Measurements from ENCODE around the gene ITPR1. TPM values are rescaled to one million over a fixed set of nuclear protein-coding genes. Genes with fewer than 3 reads are reported as not detected.

The ITPR1 gene
- total RNA-seq, 1 donor from 2014 or later: 90.5 TPM

DNA sequence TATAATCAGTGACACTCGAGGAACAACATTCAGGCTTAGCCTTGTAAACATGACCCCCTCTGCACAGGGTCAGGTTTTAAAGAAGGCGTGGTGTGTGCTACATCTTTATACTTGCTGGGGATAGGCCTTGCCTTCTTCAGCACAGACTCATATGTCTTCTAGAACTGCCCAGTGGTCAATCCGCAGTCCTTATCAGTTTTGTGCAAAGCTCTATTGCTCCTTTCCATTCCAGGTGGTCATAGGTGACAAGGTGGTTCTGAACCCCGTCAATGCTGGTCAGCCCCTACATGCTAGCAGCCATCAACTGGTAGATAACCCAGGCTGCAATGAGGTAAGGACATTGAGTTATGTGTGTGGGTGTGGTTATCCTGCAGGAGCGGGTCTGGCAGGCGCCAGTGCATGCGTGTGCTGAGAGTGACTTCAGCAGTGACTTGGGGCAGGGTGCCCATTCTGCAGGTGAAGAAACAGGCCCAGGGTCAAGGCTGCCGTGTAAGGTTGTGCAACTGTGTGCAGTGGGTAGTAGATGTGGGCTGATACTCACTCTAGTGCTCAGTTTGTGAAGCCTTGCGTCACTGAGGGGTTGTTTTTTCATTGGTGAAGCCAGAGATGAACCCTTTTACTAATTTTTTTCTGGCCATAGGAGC, 150.9 kb downstream of the ITPR1 start:
- DNase-seq (ENCODE audit: low spot score): no peak

DNA sequence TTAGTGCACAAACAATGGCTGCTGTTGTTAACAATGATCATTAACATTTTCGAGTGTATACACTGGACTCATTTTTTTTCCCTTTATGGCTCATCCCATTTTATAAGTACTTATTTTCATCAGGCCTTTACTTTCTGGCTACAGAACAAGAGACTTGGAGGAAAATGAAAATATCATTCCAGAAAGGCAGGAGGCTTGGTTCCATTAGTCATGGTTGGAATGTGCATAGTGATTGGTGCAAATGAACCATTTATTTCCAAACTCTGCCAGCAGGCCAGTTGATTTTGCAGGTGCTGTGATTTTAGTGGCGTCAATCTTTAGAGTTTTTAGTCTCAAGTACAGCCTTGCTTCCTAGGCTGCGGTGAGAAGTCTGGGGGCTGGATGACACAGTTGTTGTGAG, 151.8 kb downstream of the ITPR1 start:
- DNase-seq (ENCODE audit: low spot score): no peak

DNA sequence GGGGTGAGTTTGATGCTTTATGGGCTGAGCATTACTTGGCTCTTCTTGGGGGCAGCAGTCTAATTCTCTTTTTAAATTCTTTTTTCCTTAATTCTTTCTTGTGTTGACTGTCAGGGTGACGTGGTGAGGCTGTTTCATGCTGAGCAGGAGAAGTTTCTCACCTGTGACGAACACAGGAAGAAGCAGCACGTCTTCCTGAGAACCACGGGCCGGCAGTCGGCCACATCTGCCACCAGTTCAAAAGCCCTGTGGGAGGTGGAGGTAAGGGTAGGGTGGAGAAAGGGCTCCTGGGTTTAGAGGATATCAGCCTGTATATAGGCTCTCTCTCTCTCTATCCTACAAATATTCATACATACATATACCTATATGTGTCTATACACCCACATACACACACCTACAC, 152.3 kb downstream of the ITPR1 start:
- no peak for DNase-seq (ENCODE audit: low spot score)

DNA sequence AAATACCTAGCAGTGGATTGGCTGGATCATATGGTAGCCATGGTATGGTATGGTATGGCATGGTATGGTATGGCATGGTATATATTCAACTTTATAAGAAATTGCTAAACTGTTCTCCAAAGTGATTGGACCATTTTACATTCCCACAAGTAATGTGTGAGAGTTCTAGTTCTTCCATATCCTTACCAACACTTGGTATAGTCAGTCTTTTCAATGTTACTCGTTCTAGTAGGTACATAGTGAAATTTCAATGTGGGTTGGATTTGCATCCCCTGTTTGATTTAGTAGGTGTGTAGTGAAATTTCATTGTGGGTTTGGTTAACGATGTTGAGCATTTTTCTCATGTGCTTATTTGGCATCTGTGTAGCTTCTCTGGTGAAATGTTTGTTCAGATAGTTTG, 154.3 kb downstream of the ITPR1 start:
- no peak for DNase-seq (ENCODE audit: low spot score)

DNA sequence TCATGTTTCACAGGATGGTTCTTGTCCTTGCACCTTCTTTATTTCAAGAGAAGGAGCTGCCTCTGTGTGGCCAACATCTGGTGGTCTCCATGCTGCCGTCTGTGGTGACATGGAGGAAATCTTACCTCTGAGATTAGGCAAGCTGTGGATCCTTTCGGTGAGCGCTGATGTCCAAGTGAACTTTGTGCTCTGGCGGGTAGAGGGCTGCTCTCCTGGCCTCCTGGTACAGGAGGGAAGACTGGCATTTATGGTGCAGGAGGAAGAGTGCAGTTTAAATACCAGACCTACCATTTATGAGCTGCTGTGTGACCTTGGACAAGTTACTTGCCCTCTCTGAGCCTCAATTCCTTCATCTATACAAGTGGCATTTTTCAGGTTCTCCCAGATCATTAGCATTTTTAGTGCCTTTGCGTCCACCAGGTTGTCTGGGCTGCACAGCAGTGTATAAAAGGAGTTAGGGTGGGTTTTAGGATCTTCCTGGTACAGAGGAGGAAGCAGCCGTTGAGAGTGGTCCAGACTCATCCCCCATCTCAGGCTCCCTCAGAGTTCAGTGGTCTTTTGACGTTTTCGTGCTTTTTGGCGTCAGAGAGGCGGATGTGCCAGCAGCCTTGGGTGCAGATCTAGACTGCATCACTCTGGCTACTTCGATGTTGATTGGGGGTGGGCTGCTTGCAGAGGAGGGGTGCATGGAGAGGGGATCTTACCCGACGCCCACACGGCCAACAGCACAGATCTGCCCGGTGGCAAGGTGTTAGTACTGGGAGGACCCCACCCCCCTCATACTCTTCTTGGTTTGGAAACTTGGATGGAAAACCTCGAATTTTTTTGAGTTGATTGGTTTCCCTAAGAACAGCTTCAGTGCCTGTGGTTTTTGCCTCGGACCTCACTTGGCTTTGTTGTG, 162.2 kb downstream of the ITPR1 start:
- DNase-seq (ENCODE audit: low spot score): no peak

DNA sequence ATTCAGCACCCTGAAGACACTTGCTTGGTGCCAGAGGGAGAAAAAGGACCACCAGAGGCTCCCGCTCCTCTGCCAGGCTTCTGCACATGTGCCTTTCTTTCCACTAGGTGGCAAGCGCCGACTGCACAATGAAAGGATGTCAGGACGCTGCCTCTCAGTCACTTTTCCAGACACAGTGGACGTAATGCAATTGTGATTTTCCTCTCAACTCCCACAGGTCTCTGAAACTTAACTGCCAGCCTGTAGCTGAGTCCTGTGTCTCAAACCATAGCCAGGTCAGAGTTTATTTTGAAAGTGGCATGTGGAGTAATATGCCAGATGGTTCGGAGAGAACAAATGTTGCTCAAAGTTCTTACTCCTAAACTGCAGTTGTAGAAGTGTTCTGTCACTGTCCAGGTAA, 162.9 kb downstream of the ITPR1 start:
- peak; percentile 44 for DNase-seq (ENCODE audit: low spot score)

DNA sequence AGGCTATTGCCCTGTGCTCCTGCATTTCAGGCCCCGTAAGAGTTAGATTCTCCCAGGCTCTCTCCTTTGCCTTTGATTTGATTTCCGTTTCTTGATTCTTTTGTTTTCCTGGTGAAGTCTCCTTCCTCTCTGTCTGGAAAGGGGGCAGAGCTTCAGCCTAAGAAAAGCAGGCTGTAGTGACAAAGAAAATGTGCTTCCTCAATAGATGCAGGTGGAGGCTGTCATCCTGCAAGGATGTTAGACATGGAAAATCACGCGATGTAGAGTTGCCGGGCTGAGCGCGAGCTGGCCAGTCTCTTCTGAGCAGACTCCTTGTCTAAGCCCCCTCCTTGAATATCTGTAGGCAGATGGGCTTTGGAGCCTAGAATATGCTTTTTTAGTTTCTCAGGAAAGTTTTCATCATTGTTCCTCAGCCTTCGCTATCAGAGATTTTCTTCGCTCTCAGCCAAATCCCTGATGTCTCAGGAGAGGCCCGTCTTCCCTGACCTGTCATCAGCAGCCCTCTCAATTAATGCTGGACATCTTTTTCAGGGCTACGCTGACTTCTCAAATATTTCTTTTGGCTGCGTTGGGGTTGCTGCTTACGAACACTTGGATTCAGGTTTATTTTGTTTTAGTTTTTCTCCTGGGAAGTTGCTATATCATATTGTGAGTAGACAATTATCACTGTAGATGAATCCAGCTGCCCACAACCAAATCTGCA, 163.6 kb downstream of the ITPR1 start:
- DNase-seq (ENCODE audit: low spot score): no peak

DNA sequence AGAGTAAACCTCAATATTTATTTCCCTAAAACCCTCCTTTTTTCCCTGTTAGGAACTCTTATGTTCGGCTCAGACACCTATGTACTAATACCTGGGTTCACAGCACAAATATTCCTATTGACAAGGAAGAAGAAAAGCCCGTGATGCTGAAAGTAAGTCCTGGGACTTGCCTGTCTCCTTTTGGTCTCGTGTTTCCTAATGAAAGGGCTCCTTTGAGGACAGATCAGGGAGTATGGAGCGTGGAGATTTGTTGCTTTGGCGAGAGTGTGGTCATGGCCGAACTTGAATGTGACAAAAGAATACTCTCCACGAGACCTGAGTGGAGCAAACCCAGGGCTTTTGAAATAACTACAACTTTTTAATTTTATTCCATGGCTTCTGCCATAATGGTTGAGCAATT, 167.8 kb downstream of the ITPR1 start:
- no peak for DNase-seq (ENCODE audit: low spot score)

DNA sequence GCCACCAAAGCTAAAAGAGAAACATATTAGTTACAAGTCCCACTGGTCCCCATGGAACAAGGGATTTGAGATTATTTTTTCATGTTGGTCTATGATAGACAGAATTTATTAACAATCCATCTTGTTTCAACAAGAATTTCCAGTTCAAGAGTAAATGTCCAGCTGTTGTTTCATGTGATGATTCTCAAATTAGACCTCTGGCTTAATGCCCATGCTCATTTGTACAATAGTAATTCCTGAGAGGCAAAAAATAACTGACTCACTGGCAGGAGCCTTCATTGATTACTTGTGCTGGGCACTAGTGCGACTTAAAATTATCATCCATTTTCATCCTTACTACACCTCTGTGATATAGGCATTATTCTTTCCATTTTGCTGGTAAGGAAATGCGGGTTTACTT, 171.3 kb downstream of the ITPR1 start:
- no peak for DNase-seq (ENCODE audit: low spot score)

DNA sequence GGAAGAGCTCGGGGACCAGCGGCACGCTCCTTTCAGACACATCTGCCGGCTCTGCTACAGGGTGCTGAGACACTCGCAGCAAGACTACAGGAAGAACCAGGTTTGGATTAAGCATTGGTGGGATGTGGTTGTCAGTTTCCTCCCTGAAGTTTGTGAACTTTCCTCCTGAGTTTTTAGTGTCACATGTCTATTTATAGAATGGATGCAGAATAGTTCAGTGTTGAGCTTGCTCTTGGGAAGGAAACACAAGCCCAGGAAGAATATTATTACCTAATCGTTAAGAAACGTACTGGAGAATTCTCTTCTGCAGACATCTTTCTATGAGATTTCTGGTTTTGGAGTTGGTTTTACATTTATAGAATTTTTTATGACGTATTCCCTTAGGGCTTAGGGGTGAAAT, 172.0 kb downstream of the ITPR1 start:
- DNase-seq (ENCODE audit: low spot score): no peak

DNA sequence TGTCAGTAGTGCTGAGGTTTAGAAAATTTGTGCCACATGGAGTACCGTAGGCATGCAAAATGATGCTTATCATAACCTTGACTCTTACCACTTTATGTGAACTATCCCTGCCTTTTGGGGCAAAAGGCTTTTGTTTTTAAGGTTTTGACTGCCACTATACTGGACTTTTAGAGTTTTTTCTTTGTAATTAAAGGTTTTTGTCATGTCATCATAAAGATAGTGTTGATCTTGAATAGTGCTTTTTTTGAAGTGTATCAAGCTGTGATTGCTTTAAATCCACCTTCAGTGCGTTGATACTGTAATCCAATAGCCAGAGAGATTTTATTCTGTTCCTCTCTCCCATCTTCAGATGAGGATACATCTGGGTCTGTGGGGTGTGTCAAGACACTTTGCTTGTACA, 172.9 kb downstream of the ITPR1 start:
- no peak for DNase-seq (ENCODE audit: low spot score)

DNA sequence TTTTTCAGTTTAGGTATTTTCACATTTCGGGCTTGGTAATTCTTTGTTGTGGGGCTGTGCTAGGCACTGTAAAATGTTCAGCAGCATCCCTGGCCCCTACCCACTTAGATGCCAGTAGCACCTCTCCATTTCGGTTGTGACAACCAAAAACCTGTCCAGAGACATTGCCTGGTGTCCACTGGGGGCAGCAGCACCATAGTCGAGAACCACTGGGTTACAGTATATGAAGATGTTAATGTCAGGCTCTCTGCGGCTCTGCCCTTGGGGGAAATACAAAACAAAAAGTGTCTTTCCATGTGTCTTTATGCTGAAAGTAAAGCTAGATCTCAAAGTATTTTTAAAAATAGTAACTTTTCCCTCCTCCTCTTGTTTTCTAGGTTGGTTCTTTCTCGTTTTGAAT, 177.2 kb downstream of the ITPR1 start:
- DNase-seq (ENCODE audit: low spot score): no peak

DNA sequence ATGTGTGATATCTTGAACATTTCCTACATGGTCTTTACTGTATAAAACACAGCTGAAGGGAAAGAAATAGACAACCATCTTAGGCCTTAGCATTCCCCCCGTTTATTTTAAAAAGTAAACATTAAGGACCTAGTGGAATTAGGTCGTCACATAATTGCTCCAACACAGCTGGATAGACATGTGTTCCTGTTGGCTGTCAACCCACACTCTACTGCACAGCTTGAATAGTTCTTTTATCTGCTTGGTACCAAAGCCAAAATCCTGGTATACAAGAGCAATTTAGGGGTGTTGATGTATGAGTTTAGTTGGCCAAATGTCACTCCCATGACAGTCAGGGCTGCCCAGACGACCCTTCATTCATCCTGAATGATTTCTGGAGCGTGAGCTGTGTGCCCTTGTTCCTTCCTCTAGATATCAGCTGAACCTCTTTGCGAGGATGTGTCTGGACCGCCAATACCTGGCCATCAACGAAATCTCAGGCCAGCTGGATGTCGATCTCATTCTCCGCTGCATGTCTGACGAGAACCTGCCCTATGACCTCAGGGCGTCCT, 179.7 kb downstream of the ITPR1 start:
- no peak for DNase-seq (ENCODE audit: low spot score)

DNA sequence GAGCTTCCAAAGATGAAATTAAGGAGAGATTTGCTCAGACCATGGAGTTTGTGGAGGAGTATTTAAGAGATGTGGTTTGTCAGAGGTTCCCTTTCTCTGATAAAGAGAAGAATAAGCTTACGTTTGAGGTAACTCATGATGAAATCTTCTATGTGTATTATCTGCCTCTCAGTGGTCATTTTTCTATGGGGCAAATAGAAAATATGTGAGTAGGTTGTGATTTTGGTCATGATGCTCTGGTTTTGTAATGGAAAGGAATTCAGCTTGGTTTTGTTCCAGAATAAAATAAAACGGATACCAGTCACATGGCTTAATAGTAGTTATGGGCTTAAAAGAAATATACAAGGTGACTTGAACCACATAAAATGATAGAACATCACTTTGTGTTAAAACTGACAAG, 181.1 kb downstream of the ITPR1 start:
- DNase-seq (ENCODE audit: low spot score): no peak

DNA sequence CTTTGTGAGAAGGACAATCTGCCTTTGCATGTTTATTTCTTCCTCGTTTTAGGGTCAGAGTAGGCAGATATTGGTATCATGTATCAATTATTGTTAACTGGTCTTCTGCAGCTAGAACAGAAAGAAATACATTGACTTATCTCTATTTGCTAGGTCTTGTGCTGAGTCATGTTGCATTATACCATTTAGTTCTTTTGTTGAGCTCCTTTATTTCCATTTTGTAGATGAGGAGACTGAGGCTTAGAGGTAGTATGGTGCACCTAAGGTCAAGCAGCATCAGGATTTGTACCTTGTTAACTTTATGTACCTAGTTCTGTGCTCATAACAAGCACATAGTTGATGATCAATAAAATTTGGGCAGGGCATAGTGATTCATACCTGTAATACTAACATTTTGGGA, 182.6 kb downstream of the ITPR1 start:
- no peak for DNase-seq (ENCODE audit: low spot score)

DNA sequence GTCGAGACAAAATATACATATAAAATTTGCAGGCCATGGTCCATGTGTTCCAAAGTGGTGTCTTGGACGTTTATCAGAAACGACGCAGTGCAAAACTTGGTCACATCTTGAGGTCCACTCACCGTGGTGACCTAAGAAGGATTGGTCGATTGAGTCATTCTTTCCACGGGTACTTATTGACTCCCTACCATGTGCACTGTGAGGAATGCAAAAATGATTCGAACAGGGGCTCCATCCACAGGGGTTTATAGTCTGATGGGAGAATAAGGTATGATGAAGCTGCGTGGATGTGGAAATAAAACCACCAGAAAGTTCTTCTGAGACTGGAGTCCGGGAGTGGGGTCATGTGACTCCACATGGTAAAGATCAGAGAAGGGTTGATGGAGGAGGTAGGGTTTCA, 185.2 kb downstream of the ITPR1 start:
- DNase-seq (ENCODE audit: low spot score): no peak

DNA sequence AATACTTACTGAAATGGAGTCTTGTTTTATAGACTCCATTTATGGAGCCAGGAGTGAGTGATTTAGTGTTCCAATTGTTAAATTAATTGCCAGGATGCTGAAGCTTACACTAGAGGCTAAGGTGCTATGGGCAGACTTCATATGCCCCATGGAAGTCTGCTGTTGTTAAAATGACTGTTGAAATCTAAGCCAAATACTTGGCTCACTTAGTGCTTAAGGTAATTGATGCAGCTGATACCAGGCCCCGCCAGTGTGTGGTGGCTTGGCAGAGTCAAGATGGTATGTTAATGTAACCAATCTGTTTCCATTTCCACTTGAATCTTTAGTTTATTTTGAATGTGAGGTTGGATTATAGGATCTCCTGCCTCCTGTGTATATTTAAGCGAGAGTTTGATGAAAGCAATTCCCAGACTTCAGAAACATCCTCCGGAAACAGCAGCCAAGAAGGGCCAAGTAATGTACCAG, 187.1 kb downstream of the ITPR1 start:
- DNase-seq (ENCODE audit: low spot score): no peak

DNA sequence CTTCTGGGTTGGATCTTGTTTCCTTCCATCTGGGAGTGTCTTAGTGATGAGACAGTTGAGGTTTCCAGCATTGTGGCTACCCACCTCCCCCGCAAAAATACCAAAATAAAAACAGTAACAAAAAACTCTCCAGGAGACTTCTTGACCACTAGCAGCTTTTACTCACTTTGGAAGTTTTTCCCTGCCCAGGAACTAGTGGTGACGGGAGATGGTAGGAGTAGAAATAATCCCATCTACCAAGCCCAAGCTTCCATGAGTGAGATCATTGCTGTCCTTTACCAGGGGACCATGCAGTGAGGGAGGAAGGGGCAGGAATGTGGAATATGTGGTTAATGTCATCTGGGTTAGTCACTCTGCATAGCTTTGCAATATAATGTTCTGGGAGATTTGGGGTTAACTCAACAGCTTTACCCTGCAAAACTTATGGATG, 187.7 kb downstream of the ITPR1 start:
- no peak for DNase-seq (ENCODE audit: low spot score)

DNA sequence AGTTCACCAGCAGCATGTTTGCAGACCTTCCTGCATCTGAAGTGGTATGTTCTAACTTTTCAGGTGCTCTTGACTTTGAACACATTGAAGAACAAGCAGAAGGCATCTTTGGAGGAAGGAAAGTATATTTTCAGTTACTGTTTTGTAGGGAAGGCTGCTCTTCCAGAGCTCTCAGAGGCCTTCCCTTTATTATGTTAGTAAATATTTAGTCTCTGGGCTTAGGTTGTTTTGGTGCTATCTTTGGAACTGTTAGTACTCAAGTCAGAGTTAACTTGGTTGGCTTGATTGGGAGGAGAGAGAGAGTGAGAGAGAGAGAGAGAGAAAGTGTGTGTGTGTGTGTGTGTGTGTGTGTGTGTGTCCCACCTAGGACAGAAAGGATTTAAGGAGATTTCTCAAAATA, 188.2 kb downstream of the ITPR1 start:
- DNase-seq (ENCODE audit: low spot score): no peak

DNA sequence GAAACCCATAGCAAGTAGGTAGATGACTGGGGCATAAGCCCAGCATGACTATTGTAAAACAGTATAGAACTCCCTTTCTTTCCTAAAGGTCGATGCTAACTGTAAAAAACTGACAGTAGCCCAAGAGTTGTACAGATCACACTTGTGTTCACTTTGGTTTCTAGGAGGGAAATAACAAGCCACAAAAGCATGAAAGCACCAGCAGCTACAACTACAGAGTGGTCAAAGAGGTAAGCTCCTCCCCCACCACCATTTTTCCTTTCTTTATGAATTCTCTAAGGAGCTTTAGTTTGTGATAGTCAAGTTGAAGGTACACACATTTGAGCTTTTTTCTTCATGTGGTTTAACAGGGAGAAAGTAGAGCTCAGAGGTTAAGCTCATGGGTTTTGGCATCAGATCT, 191.0 kb downstream of the ITPR1 start:
- no peak for DNase-seq (ENCODE audit: low spot score)

DNA sequence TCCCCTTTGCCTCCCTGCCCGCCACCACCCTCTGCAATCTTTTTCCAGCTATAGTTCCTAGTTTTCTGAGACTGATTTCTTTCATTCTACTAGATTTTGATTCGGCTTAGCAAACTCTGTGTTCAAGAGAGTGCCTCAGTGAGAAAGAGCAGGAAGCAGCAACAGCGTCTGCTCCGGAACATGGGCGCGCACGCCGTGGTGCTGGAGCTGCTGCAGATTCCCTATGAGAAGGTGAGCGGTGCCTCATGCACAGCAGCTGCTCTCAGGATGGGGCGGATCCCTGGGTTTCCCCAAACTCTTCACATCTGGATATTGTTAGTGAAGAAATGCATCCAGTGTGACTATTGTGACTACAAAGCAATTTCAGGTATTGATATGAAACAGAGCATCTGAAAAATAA, 191.8 kb downstream of the ITPR1 start:
- no peak for DNase-seq (ENCODE audit: low spot score)

DNA sequence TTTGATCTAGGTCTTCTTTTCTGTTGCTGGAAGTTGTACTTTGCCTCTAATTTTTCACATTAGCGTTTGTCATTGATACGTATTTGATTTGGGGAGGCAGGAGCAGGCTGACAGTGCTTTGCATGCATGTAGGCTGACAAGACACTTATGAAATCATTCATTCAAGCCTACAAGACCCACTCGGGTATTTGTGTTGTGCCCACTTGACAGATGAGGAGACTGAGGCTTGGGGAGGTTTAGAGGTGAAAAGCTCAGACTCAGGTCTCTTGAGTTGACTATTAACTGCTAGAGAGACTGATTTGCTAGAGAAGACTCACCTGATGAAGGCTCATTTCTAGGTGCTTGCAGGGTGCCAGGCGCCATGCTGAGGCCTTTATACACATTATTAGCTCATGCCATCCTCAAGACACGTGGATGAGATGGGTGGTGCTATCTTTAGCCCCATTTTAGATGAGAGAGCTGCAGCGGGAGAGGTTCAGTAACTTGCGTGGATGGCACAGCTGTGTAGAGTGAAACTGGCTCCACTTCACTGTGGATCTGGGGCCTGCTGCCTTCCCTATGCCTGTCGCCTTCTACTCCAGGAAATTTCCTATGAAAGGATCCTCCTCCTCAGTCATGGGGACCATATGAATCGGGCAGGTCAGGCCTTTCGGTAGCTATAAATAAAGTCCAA, 192.7 kb downstream of the ITPR1 start:
- DNase-seq (ENCODE audit: low spot score): no peak

Data from mucosa of gallbladder (tissue), 1 donor.